H1 (cell line): ENCODE data around the gene NOL4L. TPM values are rescaled to one million over a fixed set of nuclear protein-coding genes. Genes with fewer than 3 reads are reported as not detected.

Experiments used
- CTCF ChIA-PET: fragments of 300-600 bp; sonication (Branson Sonifier 250); formaldehyde crosslinking; loops from one replicate; lab custom pipeline; 2021; ENCODE audit not compliant: partially characterized antibody; lab: Charles Lee
- POLR2A ChIA-PET: fragments of 300-600 bp; sonication (Branson Sonifier 250); formaldehyde crosslinking; loops from one replicate; lab custom pipeline; 2021; ENCODE audit warnings: inconsistent platforms; ENCODE audit not compliant: partially characterized antibody; lab: Charles Lee
- DNase-seq, 2 experiments: peaks; one replicate each; pipeline versions ENCODE4 v3.0.0 to v3.0.0-alpha.2; 2010 to 2022; ENCODE audit warnings: low spot score in 2 of 2, low read depth in 1 of 2, mixed read lengths in 1 of 2
- FAIRE-seq: peaks from 2 replicates; lab custom pipeline; 2011; peaks lifted over from hg19 to GRCh38; lab: Jason Lieb, UNC
- H2AFZ ChIP-seq: 2 replicates; pipeline ENCODE4 v1.8.1; 2012; ENCODE audit warnings: low read length, inconsistent platforms
- H2AK5ac ChIP-seq: 2 replicates; pipeline ENCODE4 v1.6.1; 2013; ENCODE audit warnings: low read depth, low read length
- H2BK120ac ChIP-seq: replicated peaks from 2 replicates; pipeline ENCODE3; 2013; ENCODE audit warnings: low read depth, low read length, inconsistent platforms
- H2BK12ac ChIP-seq: 2 replicates; pipeline ENCODE4 v1.6.1; 2013; ENCODE audit warnings: low read depth, low read length
- H2BK15ac ChIP-seq: 2 replicates; pipeline ENCODE4 v1.6.1; 2013; ENCODE audit warnings: low read length
- H2BK20ac ChIP-seq: 2 replicates; pipeline ENCODE4 v1.6.1; 2013; ENCODE audit warnings: low read length
- H2BK5ac ChIP-seq: 2 replicates; pipeline ENCODE4 v1.6.1; 2013; ENCODE audit warnings: low read depth, low read length
- H3K14ac ChIP-seq: 2 replicates; pipeline ENCODE4 v1.6.1; 2013; ENCODE audit warnings: inconsistent platforms; ENCODE audit not compliant: insufficient read length
- H3K18ac ChIP-seq: 2 replicates; pipeline ENCODE4 v1.6.1; 2013; ENCODE audit warnings: low read length; ENCODE audit errors: extremely low read depth
- H3K23ac ChIP-seq: 2 replicates; pipeline ENCODE4 v1.6.1; 2013; ENCODE audit warnings: inconsistent platforms; ENCODE audit not compliant: insufficient read length
- H3K23me2 ChIP-seq: 2 replicates; pipeline ENCODE4 v1.6.1; 2013; ENCODE audit warnings: low read depth, low read length
- H3K27ac ChIP-seq: 2 replicates; pipeline ENCODE4 v1.6.1; 2011; ENCODE audit warnings: low read depth, low read length, inconsistent platforms
- H3K27me3 ChIP-seq, 4 experiments: replicated peaks in 1 of 4; 1 replicate in 1 of 4; 2 replicates in 3 of 4; pipeline versions ENCODE4 v1.6.1 to v1.8.1; 2011 to 2013; ENCODE audit warnings: low read length in 3 of 4, mild to moderate bottlenecking in 3 of 4, inconsistent platforms in 2 of 4, mixed read lengths in 2 of 4, moderate library complexity in 1 of 4; ENCODE audit not compliant: control insufficient read depth in 3 of 4, insufficient read depth in 3 of 4; ENCODE audit errors: extremely low read depth in 1 of 4
- H3K36me3 ChIP-seq, 4 experiments: 2 replicates each; pipeline versions ENCODE4 v1.6.1 to v1.8.1; 2011 to 2013; ENCODE audit warnings: mild to moderate bottlenecking in 4 of 4, low read length in 3 of 4, moderate library complexity in 2 of 4, control low read depth in 1 of 4, inconsistent platforms in 1 of 4; ENCODE audit not compliant: insufficient read depth in 4 of 4, control insufficient read depth in 2 of 4
- H3K4ac ChIP-seq: replicated peaks from 2 replicates; pipeline ENCODE3; 2013; ENCODE audit warnings: low read length, low read depth, mixed read lengths, inconsistent platforms; ENCODE audit not compliant: insufficient read length
- H3K4me1 ChIP-seq, 4 experiments: replicated peaks in 1 of 4; 1 replicate in 1 of 4; 2 replicates in 3 of 4; pipeline versions ENCODE4 v1.6.1 to v1.8.1; 2011 to 2013; ENCODE audit warnings: low read length in 3 of 4, inconsistent platforms in 2 of 4, mixed read lengths in 1 of 4; ENCODE audit not compliant: insufficient read depth in 4 of 4, control insufficient read depth in 3 of 4
- H3K4me2 ChIP-seq, 2 experiments: 2 replicates each; pipeline versions ENCODE4 v1.6.1 to v1.8.1; 2011 to 2013; ENCODE audit warnings: low read depth in 2 of 2, low read length in 2 of 2, control low read depth in 1 of 2, inconsistent platforms in 1 of 2, mild to moderate bottlenecking in 1 of 2; ENCODE audit not compliant: insufficient read depth in 1 of 2
- H3K4me3 ChIP-seq, 4 experiments: fragments of 200-600, 300-600 bp in 1 of 4; sonication (generic), shearing (Covaris generic), sonication (Bioruptor Twin) in 1 of 4; 2 replicates each; pipeline versions ENCODE4 v1.5.1 to v1.8.1; 2011 to 2016; ENCODE audit warnings: low read length in 4 of 4, low read depth in 3 of 4, control low read depth in 2 of 4, inconsistent platforms in 2 of 4, mild to moderate bottlenecking in 2 of 4, mixed read lengths in 1 of 4, moderate library complexity in 1 of 4; ENCODE audit not compliant: insufficient read depth in 2 of 4; ENCODE audit errors: extremely low read depth in 1 of 4
- H3K56ac ChIP-seq: replicated peaks from 2 replicates; pipeline ENCODE3; 2013; ENCODE audit warnings: low read depth, mild to moderate bottlenecking, mixed read lengths, low read length, inconsistent platforms; ENCODE audit not compliant: insufficient read length
- H3K79me1 ChIP-seq: 2 replicates; pipeline ENCODE4 v1.6.1; 2013; ENCODE audit warnings: low read depth, low read length, control low read depth
- H3K79me2 ChIP-seq, 2 experiments: 2 replicates each; pipeline versions ENCODE4 v1.6.1 to v1.8.1; 2012 to 2013; ENCODE audit warnings: low read length in 2 of 2, mild to moderate bottlenecking in 2 of 2, inconsistent platforms in 1 of 2; ENCODE audit not compliant: insufficient read depth in 2 of 2, control insufficient read depth in 1 of 2
- H3K9ac ChIP-seq, 4 experiments: replicated peaks in 1 of 4; 1 replicate in 1 of 4; 2 replicates in 3 of 4; pipeline versions ENCODE4 v1.6.1 to v1.8.1; 2011 to 2013; ENCODE audit warnings: low read depth in 3 of 4, low read length in 3 of 4, control low read depth in 2 of 4, mild to moderate bottlenecking in 2 of 4, moderate library complexity in 2 of 4, inconsistent platforms in 1 of 4; ENCODE audit errors: extremely low read depth in 1 of 4
- H3K9me3 ChIP-seq, 2 experiments: 2 replicates each; pipeline versions ENCODE4 v1.6.1 to v1.8.1; 2012 to 2013; ENCODE audit warnings: mild to moderate bottlenecking in 2 of 2, moderate library complexity in 2 of 2, control low read depth in 1 of 2, inconsistent platforms in 1 of 2, low read depth in 1 of 2, low read length in 1 of 2, mixed read lengths in 1 of 2; ENCODE audit not compliant: insufficient read depth in 2 of 2
- H4K20me1 ChIP-seq, 2 experiments: replicated peaks in 1 of 2; 2 replicates each; pipeline versions ENCODE3 to v1.8.1; 2011 to 2013; ENCODE audit warnings: inconsistent platforms in 2 of 2, low read length in 2 of 2, mild to moderate bottlenecking in 1 of 2; ENCODE audit not compliant: insufficient read depth in 2 of 2, control insufficient read depth in 1 of 2
- H4K5ac ChIP-seq: 2 replicates; pipeline ENCODE4 v1.6.1; 2013; ENCODE audit warnings: low read length, low read depth, mixed read lengths, inconsistent platforms; ENCODE audit not compliant: insufficient read length
- H4K8ac ChIP-seq: 2 replicates; pipeline ENCODE4 v1.8.0; 2013; ENCODE audit warnings: mild to moderate bottlenecking, moderate library complexity, low read length, inconsistent platforms; ENCODE audit not compliant: insufficient read depth; ENCODE audit errors: extremely low read depth
- H4K91ac ChIP-seq: replicated peaks from 2 replicates; pipeline ENCODE3; 2013; ENCODE audit warnings: low read length, mixed read lengths, inconsistent platforms; ENCODE audit not compliant: insufficient read length
- KDM5A ChIP-seq: fragments of 200-600 bp; IDR thresholded peaks from 2 replicates; pipeline ENCODE4 v1.7.1; 2012; ENCODE audit warnings: mild to moderate bottlenecking, low read length, inconsistent platforms, mixed read lengths
- SP4 ChIP-seq: IDR thresholded peaks from 2 replicates; pipeline ENCODE4 v1.6.1; 2012; ENCODE audit warnings: low read length, inconsistent platforms
- ZNF274 ChIP-seq: IDR thresholded peaks from 2 replicates; pipeline ENCODE4 v1.7.0; 2012; ENCODE audit warnings: low read length, borderline replicate concordance; ENCODE audit errors: extremely low read depth
- WGBS, 2 experiments: shearing (Covaris generic) in 1 of 2; methylation state at CpG; one replicate each; pipeline versions ENCODE4 v1.1.6 to v1.1.7; 2013 to 2015; ENCODE audit warnings: low lambda C conversion rate in 2 of 2, mixed read lengths in 2 of 2, inconsistent platforms in 1 of 2, low coverage in 1 of 2, missing lambda C conversion rate in 1 of 2; ENCODE audit not compliant: insufficient replicate concordance in 2 of 2, insufficient coverage in 1 of 2, insufficient read length in 1 of 2; ENCODE audit errors: extremely low coverage in 1 of 2, missing lambda C conversion rate in 1 of 2; 5-methylcytosine and 5-hydroxymethylcytosine counted together
- polyA plus RNA-seq, 7 experiments: library from polyadenylated mRNA; depleted of rRNA in 3 of 7; stranded (reverse) in 5 of 7; unstranded in 2 of 7; fragments of >200 nt in 5 of 7; fragments of 200-250 nt in 2 of 7; gene quantifications; 1 replicate in 5 of 7; 2 replicates in 1 of 7; 4 replicates in 1 of 7; pipeline versions ENCODE4 v1.2.1 to v1.2.3, GENCODE V29; 2011 to 2013; ENCODE audit warnings: missing spikeins in 2 of 7, mixed read lengths in 2 of 7
- total RNA-seq: library from RNA; stranded (reverse); fragmentation: NEBNext Ultra II Directional; extraction: Animal tissue kit (Norgen Biotek cat#: 25700); gene quantifications from 2 replicates; pipeline ENCODE4 v1.2.1, GENCODE V29; 2021

The NOL4L gene
- total and polyA plus RNA-seq, 2 of the 8 experiments (the other 6 are each of a cell fraction or from before 2014, with no cell fraction given): 15.3 to 23.7 TPM

- Histone ChIP-seq H3K79me2 (no peaks in the 10 kb centered on the region), H4K91ac (no peak overlapping the region), H3K23ac (no peak overlapping the region)
- CTCF ChIA-PET: interaction anchor here (0.6 to 5.5 kb wide), 13 partner anchors 11 to 143 kb away, joined by 3 to 47 read pairs (median 4); no protein-coding TSS in a partner anchor
- no peak for DNase-seq
- POLR2A ChIA-PET: interaction anchor here (1.2 kb wide), 1 partner anchor 16 kb away, joined by 3 read pairs; no protein-coding TSS in a partner anchor
- TF ChIP-seq SP4: no peak
- no peak for TF ChIP-seq KDM5A
- TF ChIP-seq ZNF274: no peak
- TF ChIP-seq, all 59 proteins: peak for 0
- H3K4me3 ChIP-seq: no peak overlapping the region
- H3K9me3 ChIP-seq: no peaks in the 10 kb centered on the region
- H2BK20ac ChIP-seq: no peak overlapping the region
- H3K18ac ChIP-seq: no peak overlapping the region
- no peak overlapping the region for H2BK12ac ChIP-seq
- H4K5ac ChIP-seq: no peak overlapping the region
- H4K8ac ChIP-seq: no peak overlapping the region
- H3K14ac ChIP-seq: no peak overlapping the region
- no peak overlapping the region for H2AK5ac ChIP-seq
- no peaks in the 10 kb centered on the region; the same call in 1 of the 2 replicates for H3K79me1 ChIP-seq
- no peak overlapping the region for H2BK120ac ChIP-seq
- no peaks in the 10 kb centered on the region for H3K36me3 ChIP-seq
- peaks cover 3 to 15% (median 14%) of the 10 kb centered on the region in 4 experiments for H3K27me3 ChIP-seq
- no peak overlapping the region for H2AFZ ChIP-seq
- FAIRE-seq: no peak
- no peak overlapping the region for H3K56ac ChIP-seq
- H3K4me2 ChIP-seq: no peak overlapping the region
- H3K9ac ChIP-seq: no peak overlapping the region
- 81% methylated on average over 20 of the region's 21 CpGs; no CpG with 5 or more reads in 1 of the 2 experiments for WGBS, 2 experiments
- no peak overlapping the region for H2BK15ac ChIP-seq
- peaks cover 9% of the 10 kb centered on the region; the same call in 1 of the 2 replicates for H3K23me2 ChIP-seq
- peaks cover 0 to 5% of the 10 kb centered on the region in 2 experiments for H4K20me1 ChIP-seq
- peaks cover 0 to 14% (median 8%) of the 10 kb centered on the region in 4 experiments; a peak in 5 of 7 replicates for H3K4me1 ChIP-seq
- H2BK5ac ChIP-seq: no peak overlapping the region
- H3K4ac ChIP-seq: no peak overlapping the region
- H3K27ac ChIP-seq: no peak overlapping the region
These were observed 43.5 kb downstream of the NOL4L start for GRCh38 chr20:32541323-32542258.
